Ishikawa (cell line): ENCODE data around the gene CRYZ.

Source experiments
- CEBPB ChIP-seq: IDR thresholded peaks from 2 replicates; pipeline ENCODE4 v1.6.1; 2012
- CREB1 ChIP-seq: IDR thresholded peaks from 2 replicates; pipeline ENCODE4 v1.6.1; 2012; ENCODE audit warnings: low read depth
- EGR1 ChIP-seq: IDR thresholded peaks from 2 replicates; pipeline ENCODE4 v1.6.1; 2012
- EP300 ChIP-seq: IDR thresholded peaks from 2 replicates; pipeline ENCODE4 v1.6.1; 2012; ENCODE audit warnings: borderline replicate concordance
- FOXM1 ChIP-seq: IDR thresholded peaks from 2 replicates; pipeline ENCODE4 v1.6.1; 2012; ENCODE audit warnings: low read depth, borderline replicate concordance
- NFIC ChIP-seq: IDR thresholded peaks from 2 replicates; pipeline ENCODE4 v1.6.1; 2012
- RAD21 ChIP-seq: IDR thresholded peaks from 2 replicates; pipeline ENCODE4 v1.6.1; 2012; ENCODE audit warnings: low read depth
- TAF1 ChIP-seq: IDR thresholded peaks from 2 replicates; pipeline ENCODE4 v1.6.1; 2012; ENCODE audit warnings: low read depth, mild to moderate bottlenecking
- TCF12 ChIP-seq: IDR thresholded peaks from 2 replicates; pipeline ENCODE4 v1.6.1; 2012; ENCODE audit warnings: low read depth
- TEAD4 ChIP-seq: IDR thresholded peaks from 2 replicates; pipeline ENCODE4 v1.6.1; 2012
- YY1 ChIP-seq: IDR thresholded peaks from 2 replicates; pipeline ENCODE4 v1.6.1; 2012; ENCODE audit warnings: low read depth
- ZBTB7A ChIP-seq: IDR thresholded peaks from 2 replicates; pipeline ENCODE4 v1.6.1; 2012; ENCODE audit warnings: low read depth
- TF ChIP-seq, protein P1 (sequence below): IDR thresholded peaks from 2 replicates; pipeline ENCODE4 v1.6.1; 2012
- TF ChIP-seq, protein P2 (sequence below): IDR thresholded peaks from 2 replicates; pipeline ENCODE4 v1.6.1; 2012
- TF ChIP-seq, protein P3 (sequence below): IDR thresholded peaks from 2 replicates; pipeline ENCODE4 v1.6.1; 2012; ENCODE audit warnings: low read depth, mild to moderate bottlenecking

CRYZ gene

DNA sequence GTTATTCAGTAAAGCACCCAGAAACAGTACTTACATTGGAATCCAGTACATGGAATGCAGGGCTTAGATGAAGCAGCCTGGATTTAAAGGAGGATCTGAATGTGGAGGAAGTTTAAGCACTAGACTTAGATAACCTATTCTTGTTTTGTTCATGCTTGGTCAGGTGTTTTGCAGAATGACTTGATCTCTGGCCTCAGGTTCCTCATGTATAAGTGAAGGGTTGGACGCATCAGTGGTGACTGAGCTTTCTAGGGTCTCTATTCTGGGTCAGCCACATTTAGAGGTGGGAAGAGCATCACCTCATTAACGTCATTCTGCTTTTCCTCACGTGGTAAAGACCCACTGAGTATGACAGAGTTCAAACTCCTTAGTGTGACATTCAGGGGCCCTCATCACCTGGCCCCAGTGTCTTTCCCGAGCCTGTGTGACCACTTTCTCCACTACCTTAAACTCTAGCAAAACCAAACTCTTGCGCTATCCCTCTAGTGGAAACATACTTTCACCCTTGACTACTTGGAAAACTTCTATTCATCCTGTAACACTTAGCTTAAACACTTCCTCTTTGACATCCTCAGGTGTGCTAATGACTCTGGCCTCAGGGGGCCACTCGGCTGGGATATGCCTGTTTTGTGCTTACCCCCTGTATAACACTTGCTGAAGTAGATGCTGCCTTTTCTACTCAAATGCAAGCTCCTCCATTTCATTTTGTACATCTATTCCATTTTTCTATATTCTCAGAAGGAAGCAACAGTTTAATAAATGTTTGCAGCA lies 58.4 kb downstream of the CRYZ start:
- TF ChIP-seq EGR1 (no peak), TCF12 (no peak), YY1 (no peak), TAF1 (no peak)
- TF ChIP-seq, protein P1, sequence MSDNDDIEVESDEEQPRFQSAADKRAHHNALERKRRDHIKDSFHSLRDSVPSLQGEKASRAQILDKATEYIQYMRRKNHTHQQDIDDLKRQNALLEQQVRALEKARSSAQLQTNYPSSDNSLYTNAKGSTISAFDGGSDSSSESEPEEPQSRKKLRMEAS = no peak

DNA sequence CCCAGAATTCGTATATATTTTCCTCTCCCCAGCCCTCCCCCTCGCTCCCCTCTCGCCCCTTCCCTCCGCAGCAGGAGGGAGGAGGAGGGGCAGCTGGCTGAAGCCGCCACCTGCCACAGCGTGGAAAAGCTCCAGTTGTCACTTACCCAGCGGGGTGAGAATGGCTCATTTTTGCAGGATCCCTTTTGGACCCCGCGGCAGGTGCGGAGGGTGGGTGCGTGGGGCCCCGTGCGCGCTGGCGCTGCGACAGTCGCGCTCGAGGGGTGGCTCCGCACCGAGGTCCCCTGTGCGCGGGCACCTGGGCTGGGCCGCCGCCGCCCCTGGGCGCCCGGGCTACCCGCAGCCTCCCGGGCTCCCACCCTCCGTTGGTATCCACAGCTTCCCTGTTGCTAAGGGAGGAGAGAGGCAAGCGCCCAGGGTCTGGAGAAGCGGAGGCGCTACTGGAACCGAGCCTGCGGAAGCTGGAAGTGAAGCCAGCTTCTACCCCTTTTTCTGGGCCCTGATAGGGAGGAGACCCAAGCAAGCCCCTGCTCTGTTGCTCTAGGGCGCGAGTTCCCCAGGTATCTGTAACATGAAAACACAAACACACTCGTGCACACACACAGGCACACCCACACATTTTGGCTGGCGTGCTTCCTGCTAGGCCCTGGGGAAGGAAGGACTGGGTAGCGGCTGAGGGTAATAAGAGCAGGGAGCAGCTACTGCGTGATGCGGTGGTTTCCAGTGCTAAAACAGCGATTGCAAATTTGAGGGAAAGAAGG lies 59.3 kb downstream of the CRYZ start, which contains the start of gene ERICH3:
TSS of gene ERICH3 (minus strand) at position 442 of the 761 bp plus-strand sequence. CDS start at position 169, 273 bp downstream.
- TF ChIP-seq, protein P1 = no peak
- TF ChIP-seq, protein P2, sequence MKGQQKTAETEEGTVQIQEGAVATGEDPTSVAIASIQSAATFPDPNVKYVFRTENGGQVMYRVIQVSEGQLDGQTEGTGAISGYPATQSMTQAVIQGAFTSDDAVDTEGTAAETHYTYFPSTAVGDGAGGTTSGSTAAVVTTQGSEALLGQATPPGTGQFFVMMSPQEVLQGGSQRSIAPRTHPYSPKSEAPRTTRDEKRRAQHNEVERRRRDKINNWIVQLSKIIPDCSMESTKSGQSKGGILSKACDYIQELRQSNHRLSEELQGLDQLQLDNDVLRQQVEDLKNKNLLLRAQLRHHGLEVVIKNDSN = no peak
- TF ChIP-seq NFIC (no peak), CEBPB (no peak), TEAD4 (no peak), FOXM1 (no peak), RAD21 (no peak), EP300 (no peak), EGR1 (no peak), YY1 (no peak), CREB1 (no peak), TAF1 (no peak), TCF12 (no peak), ZBTB7A (no peak)
- TF ChIP-seq, protein P3, sequence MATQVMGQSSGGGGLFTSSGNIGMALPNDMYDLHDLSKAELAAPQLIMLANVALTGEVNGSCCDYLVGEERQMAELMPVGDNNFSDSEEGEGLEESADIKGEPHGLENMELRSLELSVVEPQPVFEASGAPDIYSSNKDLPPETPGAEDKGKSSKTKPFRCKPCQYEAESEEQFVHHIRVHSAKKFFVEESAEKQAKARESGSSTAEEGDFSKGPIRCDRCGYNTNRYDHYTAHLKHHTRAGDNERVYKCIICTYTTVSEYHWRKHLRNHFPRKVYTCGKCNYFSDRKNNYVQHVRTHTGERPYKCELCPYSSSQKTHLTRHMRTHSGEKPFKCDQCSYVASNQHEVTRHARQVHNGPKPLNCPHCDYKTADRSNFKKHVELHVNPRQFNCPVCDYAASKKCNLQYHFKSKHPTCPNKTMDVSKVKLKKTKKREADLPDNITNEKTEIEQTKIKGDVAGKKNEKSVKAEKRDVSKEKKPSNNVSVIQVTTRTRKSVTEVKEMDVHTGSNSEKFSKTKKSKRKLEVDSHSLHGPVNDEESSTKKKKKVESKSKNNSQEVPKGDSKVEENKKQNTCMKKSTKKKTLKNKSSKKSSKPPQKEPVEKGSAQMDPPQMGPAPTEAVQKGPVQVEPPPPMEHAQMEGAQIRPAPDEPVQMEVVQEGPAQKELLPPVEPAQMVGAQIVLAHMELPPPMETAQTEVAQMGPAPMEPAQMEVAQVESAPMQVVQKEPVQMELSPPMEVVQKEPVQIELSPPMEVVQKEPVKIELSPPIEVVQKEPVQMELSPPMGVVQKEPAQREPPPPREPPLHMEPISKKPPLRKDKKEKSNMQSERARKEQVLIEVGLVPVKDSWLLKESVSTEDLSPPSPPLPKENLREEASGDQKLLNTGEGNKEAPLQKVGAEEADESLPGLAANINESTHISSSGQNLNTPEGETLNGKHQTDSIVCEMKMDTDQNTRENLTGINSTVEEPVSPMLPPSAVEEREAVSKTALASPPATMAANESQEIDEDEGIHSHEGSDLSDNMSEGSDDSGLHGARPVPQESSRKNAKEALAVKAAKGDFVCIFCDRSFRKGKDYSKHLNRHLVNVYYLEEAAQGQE = no peak
